K562 (cell line): ENCODE results near the gene TAF10. TPM values are rescaled to one million over a fixed set of nuclear protein-coding genes. Genes with fewer than 3 reads are reported as not detected.

Experiments
- CBX8 ChIP-seq: fragments of 200-600 bp; sonication (generic); IDR thresholded peaks from 2 replicates; pipeline ENCODE4 v1.6.1; 2012; ENCODE audit warnings: borderline replicate concordance, mixed run types, low read depth, mild to moderate bottlenecking, moderate library complexity, mixed read lengths, low read length, control low read depth, inconsistent platforms; ENCODE audit not compliant: poor library complexity, severe bottlenecking; ENCODE audit errors: extremely low read depth
- HMGN3 ChIP-seq: IDR thresholded peaks from 2 replicates; pipeline ENCODE4 v1.6.1; 2011; ENCODE audit warnings: borderline replicate concordance, low read depth, mild to moderate bottlenecking, mixed read lengths, low read length; ENCODE audit not compliant: insufficient read length; ENCODE audit errors: extremely low read depth
- MAX ChIP-seq: sonication (generic); formaldehyde crosslinking; IDR thresholded peaks from 2 replicates; pipeline ENCODE4 v1.9.0; 2022; ENCODE audit warnings: mild to moderate bottlenecking, missing genetic modification reagents
- MCM2 ChIP-seq: fragments of 450-650 bp; IDR thresholded peaks from 2 replicates; pipeline ENCODE4 v1.6.1; 2017; ENCODE audit warnings: low read depth, mild to moderate bottlenecking
- MGA ChIP-seq: fragments of 450-650 bp; IDR thresholded peaks from 2 replicates; pipeline ENCODE4 v1.6.1; 2016; ENCODE audit warnings: mild to moderate bottlenecking, moderate library complexity
- MIER1 ChIP-seq: fragments of 450-650 bp; IDR thresholded peaks from 2 replicates; pipeline ENCODE4 v1.6.1; 2016; ENCODE audit warnings: antibody characterized with exemption, mild to moderate bottlenecking, low read depth
- PHF20 ChIP-seq: fragments of 450-650 bp; IDR thresholded peaks from 2 replicates; pipeline ENCODE4 v1.6.1; 2018; ENCODE audit not compliant: partially characterized antibody
- SMAD3 ChIP-seq: fragments of 450-650 bp; formaldehyde crosslinking; conservative IDR thresholded peaks from 2 replicates; pipeline ENCODE4 v1.4.0; 2020; ENCODE audit warnings: mild to moderate bottlenecking
- USF1 ChIP-seq: sonication (generic); formaldehyde crosslinking; IDR thresholded peaks from 2 replicates; pipeline ENCODE4 v1.9.0; 2022; ENCODE audit warnings: mild to moderate bottlenecking, missing genetic modification reagents
- ZBTB2 ChIP-seq: fragments of 450-650 bp; IDR thresholded peaks from 2 replicates; pipeline ENCODE4 v1.6.1; 2016; ENCODE audit warnings: antibody characterized with exemption
- ZBTB33 ChIP-seq: sonication (generic); formaldehyde crosslinking; IDR thresholded peaks from 2 replicates; pipeline ENCODE4 v1.8.1; 2023; ENCODE audit warnings: mild to moderate bottlenecking, missing genetic modification reagents
- ZKSCAN3 ChIP-seq: fragments of 250-450 bp; sonication (Bioruptor Pico); IDR thresholded peaks from 2 replicates; pipeline ENCODE4 v1.4.0; 2020
- polyA plus RNA-seq, 8 experiments: library from polyadenylated mRNA; depleted of rRNA in 4 of 8; stranded (reverse) in 5 of 8; unstranded in 3 of 8; fragments of >200 nt; fragmentation: Nextera tagmentation in 2 of 8; fragmentation: Illumina TruSeq in 1 of 8; extraction: Ambion mirVana in 2 of 8; extraction: Trizol in 1 of 8; gene quantifications; 2 replicates each; pipeline versions ENCODE4 v1.2.1 to v1.2.3, GENCODE V29; 2011 to 2014; ENCODE audit warnings: inconsistent platforms in 1 of 8, missing spikeins in 1 of 8
- total RNA-seq, 7 experiments: library from RNA; depleted of rRNA in 6 of 7; stranded (reverse); fragments of >200 nt in 6 of 7; fragmentation: Illumina TruSeq in 2 of 7; extraction: Trizol in 2 of 7; gene quantifications; 2 replicates each; pipeline versions ENCODE4 v1.2.1 to v1.2.3, GENCODE V29; 2011 to 2021; ENCODE audit warnings: low replicate concordance in 1 of 7

The TAF10 gene
- total and polyA plus RNA-seq, 9 of the 15 experiments (the other 6 are each of a cell fraction or from before 2014, with no cell fraction given), result 19.5 to 197 (median 121) TPM

GRCh38 chr11:6646071-6646470, 34.1 kb upstream of the TAF10 start (continued):
- TF ChIP-seq MGA (peak; percentile 50; the same call in 1 of the 2 replicates), HMGN3 (no peak), SMAD3 (CRISPR knock-in tag) (no peak), MAX (CRISPR knock-in tag) (peak; percentile 97), ZBTB2 (no peak), ZKSCAN3 (no peak), MCM2 (no peak), ZBTB33 (peak; percentile 52), PHF20 (no peak), USF1 (CRISPR knock-in tag) (peak; percentile 36; the same call in 1 of the 2 replicates), CBX8 (no peak), MIER1 (no peak)
